NCI-H524 treated with DMSO at 0.1 percent for 48 hours (cell line): ENCODE measurements around the gene MTIF3.

ENCODE experiments used
- DNase-seq: peaks from one replicate; lab custom pipeline; 2025; lab: John Stamatoyannopoulos, UW

The MTIF3 gene

GRCh38 chr13:27455331-27455855 lies 5.0 kb upstream of the MTIF3 start:
- no peak for DNase-seq

GRCh38 chr13:27450921-27451471 lies 632 bp upstream of the MTIF3 start:
- no peak for DNase-seq

GRCh38 chr13:27449081-27449603 lies 1.2 kb downstream of the MTIF3 start:
- DNase-seq: no peak

GRCh38 chr13:27448308-27448707 lies 2.1 kb downstream of the MTIF3 start:
- DNase-seq: no peak

GRCh38 chr13:27446986-27447583 lies 3.3 kb downstream of the MTIF3 start:
- no peak for DNase-seq

- peak; percentile 65 for DNase-seq
Measured at GRCh38 chr13:27442797-27443196, 7.6 kb downstream of the MTIF3 start.

- DNase-seq: no peak
Measured at GRCh38 chr13:27442071-27442647, 8.2 kb downstream of the MTIF3 start.

- no peak for DNase-seq
Measured at GRCh38 chr13:27440408-27440807, 10.0 kb downstream of the MTIF3 start.

GRCh38 chr13:27437126-27437525 lies 13.2 kb downstream of the MTIF3 start:
- DNase-seq: no peak

GRCh38 chr13:27432611-27433210 lies 17.7 kb downstream of the MTIF3 start:
- no peak for DNase-seq

GRCh38 chr13:27432180-27432579 lies 18.2 kb downstream of the MTIF3 start:
- DNase-seq: no peak

- DNase-seq: no peak
Measured at GRCh38 chr13:27428160-27428559, 22.2 kb downstream of the MTIF3 start.

GRCh38 chr13:27427641-27428040 lies 22.7 kb downstream of the MTIF3 start:
- no peak for DNase-seq

GRCh38 chr13:27425918-27426630 lies 24.3 kb downstream of the MTIF3 start:
- peak; percentile 19 for DNase-seq

GRCh38 chr13:27425158-27425917 lies 25.0 kb downstream of the MTIF3 start:
- DNase-seq: no peak

GRCh38 chr13:27424246-27425157 lies 25.9 kb downstream of the MTIF3 start, which contains the start of gene GTF3A:
Gene GTF3A (plus strand): TSS chr13:27424619.
- DNase-seq: peak; percentile 36

GRCh38 chr13:27423333-27423732 lies 27.0 kb downstream of the MTIF3 start:
- DNase-seq: no peak

- DNase-seq: no peak
Measured at GRCh38 chr13:27421101-27421871, 29.1 kb downstream of the MTIF3 start.

- no peak for DNase-seq
Measured at GRCh38 chr13:27419328-27419727, 31.0 kb downstream of the MTIF3 start.

GRCh38 chr13:27415116-27415515 lies 35.2 kb downstream of the MTIF3 start:
- DNase-seq: peak; percentile 15
